Neural progenitor cell (in vitro differentiated cells): ENCODE data around the gene PCDHA13.
A peak's percentile ranks its signal among the peaks of the same experiment; 100 is the strongest.
"Not testable (repeated sequence)": the region's sequence is repeated elsewhere in the genome, so short reads cannot be mapped to it uniquely, and the experiment has no call there.

Source experiments
- EZH2 ChIP-seq: fragments of 200-600 bp; sonication (generic); IDR thresholded peaks from 2 replicates; pipeline ENCODE4 v1.6.1; 2017; ENCODE audit warnings: antibody characterized with exemption, mild to moderate bottlenecking, moderate library complexity
- EZH2phosphoT487 ChIP-seq: fragments of 200-600 bp; sonication (generic); IDR thresholded peaks from 2 replicates; pipeline ENCODE4 v1.6.1; 2017; ENCODE audit warnings: antibody characterized with exemption
- TF ChIP-seq, protein P1 (sequence below): fragments of 200-600 bp; sonication (generic); IDR thresholded peaks from 2 replicates; pipeline ENCODE4 v1.5.1; 2017; ENCODE audit warnings: antibody characterized with exemption, mild to moderate bottlenecking

DNA sequence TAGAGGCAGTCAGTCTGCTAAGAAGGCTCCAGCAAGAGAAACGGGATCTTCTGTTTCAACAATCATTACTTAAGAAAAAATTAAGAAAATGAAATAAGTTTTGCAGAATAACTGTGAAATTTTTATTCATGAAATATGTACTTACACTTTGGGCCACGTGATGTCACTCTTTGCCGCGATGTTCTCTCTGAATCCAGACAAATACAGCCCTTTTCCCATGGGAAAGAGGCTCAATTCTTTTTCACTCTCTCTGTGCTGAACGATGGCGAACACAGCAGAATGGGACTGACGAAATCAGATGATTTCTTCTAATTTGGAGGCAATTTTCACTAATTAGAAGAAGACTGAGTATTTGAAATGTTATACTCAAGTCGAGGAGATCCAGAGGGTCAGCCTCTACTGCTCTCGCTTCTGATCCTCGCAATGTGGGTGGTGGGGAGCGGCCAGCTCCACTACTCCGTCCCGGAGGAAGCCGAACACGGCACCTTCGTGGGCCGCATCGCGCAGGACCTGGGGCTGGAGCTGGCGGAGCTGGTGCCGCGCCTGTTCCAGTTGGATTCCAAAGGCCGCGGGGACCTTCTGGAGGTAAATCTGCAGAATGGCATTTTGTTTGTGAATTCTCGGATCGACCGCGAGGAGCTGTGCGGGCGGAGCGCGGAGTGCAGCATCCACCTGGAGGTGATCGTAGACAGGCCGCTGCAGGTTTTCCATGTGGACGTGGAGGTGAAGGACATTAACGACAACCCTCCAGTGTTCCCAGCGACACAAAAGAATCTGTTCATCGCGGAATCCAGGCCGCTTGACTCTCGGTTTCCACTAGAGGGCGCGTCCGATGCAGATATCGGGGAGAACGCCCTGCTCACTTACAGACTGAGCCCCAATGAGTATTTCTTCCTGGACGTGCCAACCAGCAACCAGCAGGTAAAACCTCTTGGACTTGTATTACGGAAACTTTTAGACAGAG, 33.5 kb upstream of the PCDHA13 start, which contains the start of gene PCDHA9:
- TF ChIP-seq, protein P1, sequence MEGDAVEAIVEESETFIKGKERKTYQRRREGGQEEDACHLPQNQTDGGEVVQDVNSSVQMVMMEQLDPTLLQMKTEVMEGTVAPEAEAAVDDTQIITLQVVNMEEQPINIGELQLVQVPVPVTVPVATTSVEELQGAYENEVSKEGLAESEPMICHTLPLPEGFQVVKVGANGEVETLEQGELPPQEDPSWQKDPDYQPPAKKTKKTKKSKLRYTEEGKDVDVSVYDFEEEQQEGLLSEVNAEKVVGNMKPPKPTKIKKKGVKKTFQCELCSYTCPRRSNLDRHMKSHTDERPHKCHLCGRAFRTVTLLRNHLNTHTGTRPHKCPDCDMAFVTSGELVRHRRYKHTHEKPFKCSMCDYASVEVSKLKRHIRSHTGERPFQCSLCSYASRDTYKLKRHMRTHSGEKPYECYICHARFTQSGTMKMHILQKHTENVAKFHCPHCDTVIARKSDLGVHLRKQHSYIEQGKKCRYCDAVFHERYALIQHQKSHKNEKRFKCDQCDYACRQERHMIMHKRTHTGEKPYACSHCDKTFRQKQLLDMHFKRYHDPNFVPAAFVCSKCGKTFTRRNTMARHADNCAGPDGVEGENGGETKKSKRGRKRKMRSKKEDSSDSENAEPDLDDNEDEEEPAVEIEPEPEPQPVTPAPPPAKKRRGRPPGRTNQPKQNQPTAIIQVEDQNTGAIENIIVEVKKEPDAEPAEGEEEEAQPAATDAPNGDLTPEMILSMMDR: peak; percentile 9
- not testable (repeated sequence) for TF ChIP-seq EZH2, EZH2phosphoT487
